Measurements from ENCODE around the gene SMARCA5. TPM values are rescaled to one million over a fixed set of nuclear protein-coding genes. Genes with fewer than 3 reads are reported as not detected.
A peak's percentile ranks its signal among the peaks of the same experiment; 100 is the strongest.

Gene SMARCA5
- total and polyA plus RNA-seq, 9 of the 15 experiments (the other 6 are each of a cell fraction or from before 2014, with no cell fraction given) = 21.6 to 57.8 (median 34.6) TPM

DNA sequence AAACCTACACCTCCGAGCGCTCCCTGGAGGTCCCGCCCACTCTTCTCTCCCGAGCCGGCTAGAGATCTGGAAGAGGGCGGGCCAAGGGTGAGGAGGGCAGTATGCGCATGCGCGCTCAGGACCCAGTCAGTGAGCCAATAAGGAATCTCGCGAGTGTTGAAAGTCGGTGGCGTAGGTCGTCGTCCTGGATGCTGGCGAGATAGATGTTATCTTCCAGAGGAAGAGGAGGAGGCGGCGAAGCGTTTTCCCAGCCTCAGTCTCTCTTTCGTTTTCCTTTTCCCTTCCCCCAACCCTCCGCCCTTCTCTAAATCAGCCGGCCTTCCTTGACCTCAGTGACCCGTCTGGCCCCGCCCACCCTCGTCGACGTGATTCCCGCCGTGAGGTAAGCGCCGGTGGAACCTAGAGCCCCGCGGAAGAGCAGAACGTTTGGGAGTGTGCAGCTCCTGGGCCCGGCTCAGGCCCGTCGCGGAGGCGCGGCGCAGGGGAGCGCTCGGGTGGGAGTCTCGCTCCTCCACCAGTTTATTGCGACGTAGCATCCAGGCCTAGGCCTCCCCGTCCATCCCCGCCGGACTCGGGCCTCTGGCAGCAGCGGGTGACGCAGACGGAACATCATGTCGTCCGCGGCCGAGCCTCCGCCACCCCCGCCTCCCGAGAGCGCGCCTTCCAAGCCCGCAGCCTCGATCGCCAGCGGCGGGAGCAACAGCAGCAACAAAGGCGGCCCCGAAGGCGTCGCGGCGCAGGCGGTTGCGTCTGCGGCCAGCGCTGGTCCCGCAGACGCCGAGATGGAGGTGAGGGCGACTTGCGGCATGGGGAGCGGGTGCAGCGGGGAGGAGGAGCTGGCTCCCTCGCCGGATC, at the start of gene SMARCA5 (continued):
- TF ChIP-seq MTA3 (IDR thresholded peaks at IDR 0.05; ENCODE audit: borderline replicate concordance) (peak; percentile 57; the same call in 1 of the 2 replicates), MCM7 (IDR thresholded peaks at IDR 0.05) (no peak), POLR2A (conservative IDR thresholded peaks at IDR 0.05) (peak; percentile 81), RBM25 (IDR thresholded peaks at IDR 0.05; ENCODE audit: low read depth, low read length, severe bottlenecking) (peak; percentile 80), GATAD2B (IDR thresholded peaks at IDR 0.05; ENCODE audit: borderline replicate concordance) (no peak), NFIX (CRISPR knock-in tag; IDR thresholded peaks at IDR 0.05; ENCODE audit: low read depth) (no peak), KLF10 (CRISPR knock-in tag; IDR thresholded peaks at IDR 0.05) (no peak), ZNF695 (CRISPR knock-in tag; IDR thresholded peaks at IDR 0.05) (no peak), SIN3B (IDR thresholded peaks at IDR 0.05; ENCODE audit: low read depth) (0 out of 2 replicates have a peak, but pooled peaks have one; percentile 27), ETV5 (CRISPR knock-in tag; IDR thresholded peaks at IDR 0.05; ENCODE audit: low read depth) (no peak; the same call in none of the 2 replicates), BDP1 (IDR thresholded peaks at IDR 0.05; ENCODE audit: insufficient read depth, insufficient read length) (no peak), RFX5 (IDR thresholded peaks at IDR 0.05; ENCODE audit: low read depth, low read length) (0 out of 2 replicates have a peak, but pooled peaks have one; percentile 10), EHMT2 (IDR thresholded peaks at IDR 0.05) (no peak), SAFB2 (IDR thresholded peaks at IDR 0.05; ENCODE audit: borderline replicate concordance, low read depth, low read length, severe bottlenecking) (no peak), TBP (optimal IDR thresholded peaks at IDR 0.05; ENCODE audit: low read depth, low read length) (peak; percentile 74), NFATC3 (IDR thresholded peaks at IDR 0.05) (no peak)
- TF ChIP-seq, protein P1, sequence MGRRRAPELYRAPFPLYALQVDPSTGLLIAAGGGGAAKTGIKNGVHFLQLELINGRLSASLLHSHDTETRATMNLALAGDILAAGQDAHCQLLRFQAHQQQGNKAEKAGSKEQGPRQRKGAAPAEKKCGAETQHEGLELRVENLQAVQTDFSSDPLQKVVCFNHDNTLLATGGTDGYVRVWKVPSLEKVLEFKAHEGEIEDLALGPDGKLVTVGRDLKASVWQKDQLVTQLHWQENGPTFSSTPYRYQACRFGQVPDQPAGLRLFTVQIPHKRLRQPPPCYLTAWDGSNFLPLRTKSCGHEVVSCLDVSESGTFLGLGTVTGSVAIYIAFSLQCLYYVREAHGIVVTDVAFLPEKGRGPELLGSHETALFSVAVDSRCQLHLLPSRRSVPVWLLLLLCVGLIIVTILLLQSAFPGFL (CRISPR knock-in tag; IDR thresholded peaks at IDR 0.05) = no peak
- TF ChIP-seq, protein P2, sequence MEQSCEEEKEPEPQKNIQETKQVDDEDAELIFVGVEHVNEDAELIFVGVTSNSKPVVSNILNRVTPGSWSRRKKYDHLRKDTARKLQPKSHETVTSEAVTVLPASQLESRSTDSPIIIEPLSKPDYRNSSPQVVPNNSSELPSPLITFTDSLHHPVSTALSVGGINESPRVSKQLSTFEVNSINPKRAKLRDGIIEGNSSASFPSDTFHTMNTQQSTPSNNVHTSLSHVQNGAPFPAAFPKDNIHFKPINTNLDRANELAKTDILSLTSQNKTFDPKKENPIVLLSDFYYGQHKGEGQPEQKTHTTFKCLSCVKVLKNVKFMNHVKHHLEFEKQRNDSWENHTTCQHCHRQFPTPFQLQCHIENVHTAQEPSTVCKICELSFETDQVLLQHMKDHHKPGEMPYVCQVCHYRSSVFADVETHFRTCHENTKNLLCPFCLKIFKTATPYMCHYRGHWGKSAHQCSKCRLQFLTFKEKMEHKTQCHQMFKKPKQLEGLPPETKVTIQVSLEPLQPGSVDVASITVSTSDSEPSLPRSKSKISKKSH (CRISPR knock-in tag; IDR thresholded peaks at IDR 0.05) = no peak
- TF ChIP-seq, protein P3, sequence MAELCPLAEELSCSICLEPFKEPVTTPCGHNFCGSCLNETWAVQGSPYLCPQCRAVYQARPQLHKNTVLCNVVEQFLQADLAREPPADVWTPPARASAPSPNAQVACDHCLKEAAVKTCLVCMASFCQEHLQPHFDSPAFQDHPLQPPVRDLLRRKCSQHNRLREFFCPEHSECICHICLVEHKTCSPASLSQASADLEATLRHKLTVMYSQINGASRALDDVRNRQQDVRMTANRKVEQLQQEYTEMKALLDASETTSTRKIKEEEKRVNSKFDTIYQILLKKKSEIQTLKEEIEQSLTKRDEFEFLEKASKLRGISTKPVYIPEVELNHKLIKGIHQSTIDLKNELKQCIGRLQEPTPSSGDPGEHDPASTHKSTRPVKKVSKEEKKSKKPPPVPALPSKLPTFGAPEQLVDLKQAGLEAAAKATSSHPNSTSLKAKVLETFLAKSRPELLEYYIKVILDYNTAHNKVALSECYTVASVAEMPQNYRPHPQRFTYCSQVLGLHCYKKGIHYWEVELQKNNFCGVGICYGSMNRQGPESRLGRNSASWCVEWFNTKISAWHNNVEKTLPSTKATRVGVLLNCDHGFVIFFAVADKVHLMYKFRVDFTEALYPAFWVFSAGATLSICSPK (IDR thresholded peaks at IDR 0.05; ENCODE audit: borderline replicate concordance) = no peak
- TF ChIP-seq, protein P4, sequence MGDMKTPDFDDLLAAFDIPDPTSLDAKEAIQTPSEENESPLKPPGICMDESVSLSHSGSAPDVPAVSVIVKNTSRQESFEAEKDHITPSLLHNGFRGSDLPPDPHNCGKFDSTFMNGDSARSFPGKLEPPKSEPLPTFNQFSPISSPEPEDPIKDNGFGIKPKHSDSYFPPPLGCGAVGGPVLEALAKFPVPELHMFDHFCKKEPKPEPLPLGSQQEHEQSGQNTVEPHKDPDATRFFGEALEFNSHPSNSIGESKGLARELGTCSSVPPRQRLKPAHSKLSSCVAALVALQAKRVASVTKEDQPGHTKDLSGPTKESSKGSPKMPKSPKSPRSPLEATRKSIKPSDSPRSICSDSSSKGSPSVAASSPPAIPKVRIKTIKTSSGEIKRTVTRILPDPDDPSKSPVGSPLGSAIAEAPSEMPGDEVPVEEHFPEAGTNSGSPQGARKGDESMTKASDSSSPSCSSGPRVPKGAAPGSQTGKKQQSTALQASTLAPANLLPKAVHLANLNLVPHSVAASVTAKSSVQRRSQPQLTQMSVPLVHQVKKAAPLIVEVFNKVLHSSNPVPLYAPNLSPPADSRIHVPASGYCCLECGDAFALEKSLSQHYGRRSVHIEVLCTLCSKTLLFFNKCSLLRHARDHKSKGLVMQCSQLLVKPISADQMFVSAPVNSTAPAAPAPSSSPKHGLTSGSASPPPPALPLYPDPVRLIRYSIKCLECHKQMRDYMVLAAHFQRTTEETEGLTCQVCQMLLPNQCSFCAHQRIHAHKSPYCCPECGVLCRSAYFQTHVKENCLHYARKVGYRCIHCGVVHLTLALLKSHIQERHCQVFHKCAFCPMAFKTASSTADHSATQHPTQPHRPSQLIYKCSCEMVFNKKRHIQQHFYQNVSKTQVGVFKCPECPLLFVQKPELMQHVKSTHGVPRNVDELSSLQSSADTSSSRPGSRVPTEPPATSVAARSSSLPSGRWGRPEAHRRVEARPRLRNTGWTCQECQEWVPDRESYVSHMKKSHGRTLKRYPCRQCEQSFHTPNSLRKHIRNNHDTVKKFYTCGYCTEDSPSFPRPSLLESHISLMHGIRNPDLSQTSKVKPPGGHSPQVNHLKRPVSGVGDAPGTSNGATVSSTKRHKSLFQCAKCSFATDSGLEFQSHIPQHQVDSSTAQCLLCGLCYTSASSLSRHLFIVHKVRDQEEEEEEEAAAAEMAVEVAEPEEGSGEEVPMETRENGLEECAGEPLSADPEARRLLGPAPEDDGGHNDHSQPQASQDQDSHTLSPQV (IDR thresholded peaks at IDR 0.05) = no peak

All from K562 (cell line).